Mesodermal cell (in vitro differentiated cells): Measurements from ENCODE around the gene INSIG1.

Experiments
- H3K27ac ChIP-seq: 2 replicates; pipeline ENCODE4 v1.7.0; 2013; ENCODE audit warnings: mild to moderate bottlenecking, low read depth, low read length, moderate library complexity; ENCODE audit not compliant: severe bottlenecking
- H3K36me3 ChIP-seq: 2 replicates; pipeline ENCODE4 v1.7.1; 2013; ENCODE audit warnings: mild to moderate bottlenecking, low read length, moderate library complexity; ENCODE audit not compliant: control insufficient read depth, insufficient read depth
- H3K4me1 ChIP-seq: one replicate; pipeline ENCODE4 v1.7.1; 2013; ENCODE audit warnings: mild to moderate bottlenecking, low read length; ENCODE audit not compliant: insufficient read depth, control insufficient read depth, poor library complexity, severe bottlenecking
- H3K4me3 ChIP-seq: 2 replicates; pipeline ENCODE4 v1.7.0; 2013; ENCODE audit warnings: low read length, control low read depth, mild to moderate bottlenecking; ENCODE audit not compliant: insufficient read depth, poor library complexity, severe bottlenecking; ENCODE audit errors: extremely low read depth
- H3K9me3 ChIP-seq: 2 replicates; pipeline ENCODE4 v1.7.1; 2013; ENCODE audit warnings: mild to moderate bottlenecking, low read length, moderate library complexity; ENCODE audit not compliant: control insufficient read depth
- WGBS, 2 experiments: methylation state at CpG; one replicate each; pipeline ENCODE4 v1.1.5; 2013; ENCODE audit warnings: missing lambda C conversion rate in 2 of 2; ENCODE audit not compliant: insufficient coverage in 2 of 2; 5-methylcytosine and 5-hydroxymethylcytosine counted together

INSIG1 gene

DNA sequence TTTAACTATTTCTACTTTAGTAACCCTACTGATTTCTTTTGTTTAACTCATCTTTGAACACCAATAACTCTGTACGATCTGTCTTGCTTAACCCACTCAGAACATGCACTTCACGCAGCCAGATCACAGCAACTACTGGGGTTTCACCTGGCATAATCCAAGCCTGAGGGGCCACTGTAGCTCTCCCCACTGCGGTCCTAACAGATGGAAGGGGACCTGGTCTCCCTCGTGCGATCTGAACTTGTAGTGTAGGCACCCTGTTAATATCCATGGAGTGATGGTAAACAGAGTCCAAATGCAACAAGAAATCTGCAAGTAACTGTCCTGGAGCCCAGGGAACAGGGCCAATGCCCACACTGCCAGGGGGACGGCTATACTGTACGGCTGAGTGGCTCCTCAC, 45.5 kb downstream of the INSIG1 start:
- no peak overlapping the region for H3K4me3 ChIP-seq
- H3K4me1 ChIP-seq, result no peaks in the 10 kb centered on the region
- WGBS, 2 experiments, result 88 to 92% methylated on average over 7 of the region's 7 CpGs
- no peaks in the 10 kb centered on the region for H3K36me3 ChIP-seq
- no peak overlapping the region for H3K27ac ChIP-seq
- H3K9me3 ChIP-seq, result no peaks in the 10 kb centered on the region

DNA sequence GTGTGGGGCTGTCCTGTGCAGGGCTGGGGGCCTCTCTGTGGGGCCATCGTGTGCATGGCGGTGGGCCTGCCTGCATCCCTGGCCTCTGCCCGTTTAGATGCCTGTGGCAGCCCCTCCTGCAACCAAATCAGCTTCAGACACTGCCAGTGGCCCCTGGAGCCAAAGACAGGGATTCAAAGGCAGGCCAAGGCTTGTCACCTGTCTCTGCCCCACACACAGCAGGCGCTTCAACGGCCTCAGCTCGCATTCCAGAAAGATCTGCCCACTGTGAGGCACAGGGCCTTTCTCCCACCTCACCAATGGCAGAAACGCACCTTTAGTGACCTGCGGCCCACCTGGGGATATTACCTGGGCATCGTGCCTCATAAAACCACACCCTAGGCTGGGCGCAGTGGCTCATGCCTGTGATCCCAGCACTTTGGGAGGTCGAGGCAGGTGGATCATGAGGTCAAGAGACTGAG, 46.0 kb downstream of the INSIG1 start:
- H3K4me1 ChIP-seq, result no peaks in the 10 kb centered on the region
- WGBS, 2 experiments, result 87 to 91% methylated on average over 10 to 11 of the region's 11 CpGs
- H3K36me3 ChIP-seq, result no peaks in the 10 kb centered on the region
- H3K27ac ChIP-seq, result no peak overlapping the region
- H3K9me3 ChIP-seq, result no peaks in the 10 kb centered on the region
- H3K4me3 ChIP-seq, result no peak overlapping the region

DNA sequence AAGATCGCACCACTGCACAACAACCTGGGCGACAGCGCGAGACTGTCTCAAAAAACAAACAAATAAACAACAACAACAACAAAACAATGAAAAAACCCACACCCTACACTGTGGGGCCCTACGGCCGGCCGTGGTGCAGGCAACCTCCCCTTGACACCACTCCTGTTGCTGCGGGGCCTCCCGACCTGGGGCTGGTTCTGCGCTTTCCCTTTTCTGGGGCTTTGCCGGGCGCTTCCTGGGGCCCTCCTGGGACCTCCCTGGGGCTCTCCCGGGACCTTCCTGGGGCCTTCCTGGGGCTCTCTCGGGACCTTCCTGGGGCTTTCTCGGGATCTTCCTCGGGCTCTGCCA, 46.6 kb downstream of the INSIG1 start:
- 55 to 66% methylated on average over 12 to 16 of the region's 16 CpGs for WGBS, 2 experiments
- no peak overlapping the region for H3K27ac ChIP-seq
- no peaks in the 10 kb centered on the region for H3K36me3 ChIP-seq
- H3K9me3 ChIP-seq, result no peaks in the 10 kb centered on the region
- H3K4me1 ChIP-seq, result no peaks in the 10 kb centered on the region
- H3K4me3 ChIP-seq, result peak overlapping the region; percentile 35

DNA sequence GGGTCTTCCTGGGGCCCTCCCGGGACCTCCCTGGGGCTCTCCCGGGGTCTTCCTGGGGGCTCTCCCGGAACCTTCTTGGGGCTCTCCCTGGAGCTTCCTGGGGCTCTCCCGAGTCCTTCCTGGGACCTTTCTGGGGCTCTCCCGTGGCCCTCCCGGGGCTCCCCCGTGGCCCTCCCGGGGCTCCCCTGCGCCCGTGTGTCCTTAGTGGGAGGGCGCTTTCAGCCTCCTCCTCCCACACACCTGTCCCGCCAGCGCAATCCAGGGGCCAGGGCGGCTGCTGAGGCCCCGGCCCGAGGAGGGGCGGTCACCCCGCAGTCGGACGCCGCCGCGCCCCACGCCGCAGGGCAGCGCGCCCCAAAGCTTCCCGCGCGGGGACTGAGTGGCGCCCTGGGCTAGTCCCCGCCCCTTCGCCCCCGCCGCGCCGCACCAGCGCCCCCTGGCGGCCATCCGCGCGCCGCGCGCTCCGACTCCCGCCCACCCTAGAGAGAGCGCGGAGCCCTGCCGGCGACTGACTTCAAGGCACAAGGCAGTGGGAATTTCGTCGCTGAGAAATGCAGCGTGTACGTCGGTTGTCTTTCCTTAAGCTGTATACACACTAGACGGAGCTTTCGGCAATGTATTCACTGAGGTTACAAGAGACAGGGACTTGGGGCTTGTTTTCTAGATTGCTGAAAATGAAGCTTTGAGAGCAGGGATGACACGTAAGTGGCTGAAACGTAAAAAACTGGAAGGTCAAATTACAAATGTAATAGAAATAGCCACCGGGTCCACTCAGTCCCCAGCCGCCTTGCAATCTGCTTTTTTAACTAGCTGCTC, 47.1 kb downstream of the INSIG1 start:
- 7 to 8% methylated on average over 36 to 43 of the region's 62 CpGs for WGBS, 2 experiments
- Histone ChIP-seq H3K27ac (no peak overlapping the region), H3K9me3 (no peaks in the 10 kb centered on the region), H3K36me3 (no peaks in the 10 kb centered on the region), H3K4me3 (peak overlapping the region; percentile 35), H3K4me1 (no peaks in the 10 kb centered on the region)

DNA sequence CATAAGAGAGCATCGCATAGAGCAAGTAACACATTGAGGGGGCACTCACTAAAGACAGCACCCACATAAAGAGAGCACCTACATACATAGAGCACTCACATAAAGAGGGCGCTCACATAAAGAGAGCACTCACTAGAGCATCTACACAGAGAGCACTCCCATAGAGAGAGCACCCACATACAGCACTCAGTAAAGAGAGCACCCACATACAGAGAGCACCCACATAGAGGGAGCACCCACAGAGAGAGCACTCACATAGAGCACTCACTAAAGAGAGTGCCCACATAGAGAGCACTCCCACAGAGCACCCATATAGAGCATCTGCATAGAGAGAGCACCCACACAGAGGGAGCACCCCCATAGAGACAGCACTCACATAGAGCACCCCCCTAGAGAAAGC, 47.8 kb downstream of the INSIG1 start:
- 69% methylated on average over 2 of the region's 2 CpGs; no CpG with 5 or more reads in 1 of the 2 experiments for WGBS, 2 experiments
- H3K4me1 ChIP-seq, result no peaks in the 10 kb centered on the region

DNA sequence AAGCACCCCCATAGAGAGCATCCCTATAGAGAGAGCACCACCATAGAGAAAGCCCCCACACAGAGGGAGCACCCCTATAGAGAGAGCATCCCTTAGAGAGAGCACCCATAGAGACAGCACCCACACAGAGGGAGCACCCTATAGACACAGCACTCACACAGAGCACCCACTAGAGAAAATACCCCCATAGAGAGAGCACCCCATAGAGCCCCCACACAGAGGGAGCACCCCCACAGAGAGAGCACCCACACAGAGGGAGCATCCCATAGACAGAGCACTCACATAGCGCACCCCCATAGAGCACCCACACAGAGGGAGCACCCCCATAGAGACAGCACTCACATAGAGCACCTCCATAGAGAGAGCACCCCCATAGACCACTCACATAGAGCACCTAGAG, 48.6 kb downstream of the INSIG1 start:
- H3K9me3 ChIP-seq, result no peaks in the 10 kb centered on the region
- no CpG with 5 or more reads among the region's 1 CpG for WGBS, 2 experiments
- no peaks in the 10 kb centered on the region for H3K36me3 ChIP-seq
- H3K4me3 ChIP-seq, result no peak overlapping the region
- no peak overlapping the region for H3K27ac ChIP-seq
- H3K4me1 ChIP-seq, result no peaks in the 10 kb centered on the region

More for the DNA sequence above, 47.8 kb downstream of the INSIG1 start:
- Histone ChIP-seq H3K36me3 (no peaks in the 10 kb centered on the region), H3K27ac (no peak overlapping the region), H3K4me3 (no peak overlapping the region), H3K9me3 (no peaks in the 10 kb centered on the region)

DNA sequence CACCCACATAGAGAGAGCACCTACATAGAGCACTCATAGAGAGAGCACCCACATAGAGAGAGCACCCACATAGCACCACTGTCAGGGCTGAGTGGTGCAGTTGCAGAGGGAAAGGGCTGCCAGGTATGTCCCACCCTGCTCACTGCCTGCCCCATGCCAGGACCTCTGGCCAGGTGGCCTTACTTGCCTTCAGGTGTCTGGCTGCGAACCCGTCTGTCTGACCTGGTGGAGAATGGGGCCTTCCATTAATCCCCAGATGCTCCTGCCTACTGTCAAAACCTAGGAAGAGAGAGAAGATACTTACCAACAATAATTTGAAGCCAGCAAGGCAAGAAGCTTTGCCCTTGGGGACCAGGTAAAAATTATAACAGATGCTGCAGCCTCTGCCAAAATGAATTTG, 51.1 kb downstream of the INSIG1 start:
- Histone ChIP-seq H3K4me1 (no peaks in the 10 kb centered on the region), H3K36me3 (no peaks in the 10 kb centered on the region), H3K27ac (no peak overlapping the region), H3K9me3 (no peaks in the 10 kb centered on the region), H3K4me3 (no peak overlapping the region)
- WGBS, 2 experiments, result 100% methylated on average over 2 of the region's 2 CpGs; no CpG with 5 or more reads in 1 of the 2 experiments

DNA sequence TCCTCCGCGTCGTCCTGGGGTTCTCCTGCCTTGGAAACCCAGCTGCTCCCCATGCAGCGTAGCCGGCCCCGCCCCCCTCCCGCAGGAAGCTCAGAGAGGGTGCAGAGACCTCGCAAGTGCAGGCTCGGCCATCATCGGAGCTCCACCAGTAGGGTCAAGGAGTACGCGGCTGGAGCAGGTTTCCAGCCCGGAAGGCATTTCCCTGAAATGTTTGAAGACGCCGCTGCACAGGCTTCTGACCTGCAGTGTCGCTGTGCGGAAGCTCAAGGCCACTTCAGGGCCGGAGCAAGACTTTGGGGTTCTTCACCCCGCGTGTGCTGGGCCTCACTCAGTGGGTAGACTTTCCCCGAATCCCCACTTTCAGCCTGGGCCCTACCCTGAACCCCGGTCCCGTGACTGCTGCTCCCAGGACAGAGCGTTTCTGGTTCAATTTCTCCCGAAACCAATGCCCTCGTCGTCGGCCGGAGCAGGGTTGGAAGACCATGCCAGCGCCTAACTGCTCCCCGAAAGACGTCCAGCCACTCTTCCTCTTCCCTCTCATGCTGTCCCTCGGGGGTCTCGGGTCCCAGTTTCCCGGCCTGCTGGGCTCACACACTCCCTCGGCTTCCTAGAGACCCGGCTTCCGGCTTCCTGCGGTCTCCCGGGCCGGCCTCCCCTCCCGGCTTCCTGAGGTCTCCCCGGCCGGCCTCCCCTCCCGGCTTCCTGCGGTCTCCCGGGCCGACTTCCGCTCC, 52.1 kb downstream of the INSIG1 start:
- no peaks in the 10 kb centered on the region for H3K4me1 ChIP-seq
- WGBS, 2 experiments, result 74% methylated on average over 44 of the region's 49 CpGs
- no peaks in the 10 kb centered on the region for H3K36me3 ChIP-seq
- H3K27ac ChIP-seq, result no peak overlapping the region
- H3K4me3 ChIP-seq, result no peak overlapping the region
- H3K9me3 ChIP-seq, result no peaks in the 10 kb centered on the region

DNA sequence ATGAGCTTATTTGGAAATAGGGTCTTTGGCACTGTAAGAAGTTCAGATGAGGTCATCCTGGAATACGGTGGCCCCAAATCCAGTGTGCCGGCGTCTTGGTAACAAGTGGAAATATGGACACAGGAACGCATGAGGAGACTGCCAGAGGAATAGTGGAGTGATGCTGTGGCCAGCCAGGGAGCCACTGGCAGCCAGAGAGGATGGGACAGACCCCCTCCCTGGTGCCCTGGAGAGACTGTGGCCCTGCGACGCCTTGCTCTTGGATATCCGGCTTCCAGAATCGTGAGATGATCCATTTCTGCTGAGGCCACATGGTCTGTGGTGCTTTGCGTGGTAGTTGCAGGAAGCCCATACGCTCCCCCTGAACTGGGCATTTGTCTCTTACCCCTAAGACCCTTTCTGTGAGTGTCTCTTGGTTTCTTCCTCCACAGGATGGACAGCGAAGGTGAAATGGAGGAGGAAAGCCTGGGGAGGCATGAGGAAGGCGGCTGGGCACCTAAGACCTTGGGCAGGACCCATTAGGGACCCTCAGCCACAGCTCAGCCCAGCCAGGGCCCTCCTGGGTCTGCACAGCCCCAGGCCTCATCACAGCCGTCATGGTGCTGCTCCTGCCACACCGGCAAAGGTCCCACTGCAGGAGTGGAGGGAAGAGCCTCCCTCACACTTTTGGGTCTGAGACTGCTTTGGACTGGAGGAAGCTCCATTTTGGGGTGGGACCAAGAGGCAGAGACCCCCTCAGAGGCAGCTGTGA, 53.6 kb downstream of the INSIG1 start:
- WGBS, 2 experiments, result 89 to 91% methylated on average over 10 to 12 of the region's 14 CpGs
- Histone ChIP-seq H3K4me1 (no peaks in the 10 kb centered on the region), H3K27ac (no peak overlapping the region), H3K4me3 (no peak overlapping the region), H3K36me3 (no peaks in the 10 kb centered on the region), H3K9me3 (no peaks in the 10 kb centered on the region)

DNA sequence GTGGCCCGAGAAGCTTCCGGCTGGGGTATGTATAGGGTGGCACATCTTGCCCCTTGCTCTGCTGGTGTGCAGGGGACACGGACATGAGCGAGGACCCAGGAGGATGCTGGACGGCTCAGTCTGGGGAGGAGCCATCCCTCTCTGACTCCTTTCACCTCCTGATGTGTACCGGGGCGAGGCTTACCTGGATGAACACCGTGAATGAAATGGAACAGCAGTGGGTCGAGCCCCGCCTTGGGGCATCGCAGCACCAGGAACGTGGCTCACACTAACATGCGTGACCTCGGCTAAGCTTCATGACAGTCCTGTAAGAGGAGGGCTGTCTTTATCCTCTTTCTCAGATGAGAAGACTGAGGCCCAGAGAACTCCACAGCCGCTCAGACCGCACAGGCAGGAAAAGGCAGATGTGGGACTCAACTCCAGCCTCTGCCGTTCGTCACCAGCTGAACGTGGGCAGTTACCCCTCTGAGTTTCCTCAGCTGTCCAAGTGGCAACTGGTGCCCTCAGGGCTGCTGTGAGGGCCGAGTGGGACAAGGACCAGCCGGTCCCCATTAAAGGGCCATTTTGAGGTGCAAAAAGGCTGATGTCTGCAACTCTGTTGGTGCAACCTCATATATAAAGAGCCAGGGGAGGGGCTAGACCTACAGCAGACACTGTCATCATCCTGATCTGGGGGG, 54.5 kb downstream of the INSIG1 start:
- H3K4me3 ChIP-seq, result no peak overlapping the region
- 92 to 93% methylated on average over 19 of the region's 21 CpGs for WGBS, 2 experiments
- H3K9me3 ChIP-seq, result no peaks in the 10 kb centered on the region

More for the DNA sequence above, 54.5 kb downstream of the INSIG1 start:
- H3K27ac ChIP-seq, result no peak overlapping the region
- no peaks in the 10 kb centered on the region for H3K36me3 ChIP-seq
- no peaks in the 10 kb centered on the region for H3K4me1 ChIP-seq
